Spleen (tissue), 11 donors: ENCODE results near the gene LPP. TPM values are rescaled to one million over a fixed set of nuclear protein-coding genes. Genes with fewer than 3 reads are reported as not detected.

Experiments used
- DNase-seq: peaks from one replicate; pipeline ENCODE4 v3.0.0-alpha.2; 2020
- H3K27ac ChIP-seq, 8 donors: fragments of 200-600 bp; sonication (generic) in 7 of 8; 1 replicate in 4 of 8; 2 replicates in 4 of 8; pipeline versions ENCODE4 v1.5.0 to v1.8.0; 2016 to 2021; ENCODE audit warnings: inconsistent platforms in 4 of 8, mild to moderate bottlenecking in 4 of 8, moderate library complexity in 1 of 8
- H3K27me3 ChIP-seq, 7 donors: fragments of 200-600 bp; sonication (generic) in 6 of 7; replicated peaks in 1 of 7; 1 replicate in 4 of 7; 2 replicates in 3 of 7; pipeline versions ENCODE4 v1.5.0 to v1.8.0; 2016 to 2021; ENCODE audit warnings: inconsistent platforms in 3 of 7, mild to moderate bottlenecking in 1 of 7
- H3K36me3 ChIP-seq, 6 donors: fragments of 200-600 bp; sonication (generic) in 5 of 6; 1 replicate in 4 of 6; 2 replicates in 2 of 6; pipeline versions ENCODE4 v1.5.0 to v1.8.0; 2016 to 2021; ENCODE audit warnings: inconsistent platforms in 2 of 6
- H3K4me1 ChIP-seq, 6 donors: fragments of 200-600 bp; sonication (generic) in 5 of 6; 1 replicate in 3 of 6; 2 replicates in 3 of 6; pipeline versions ENCODE4 v1.5.0 to v1.8.0; 2016 to 2021; ENCODE audit warnings: inconsistent platforms in 3 of 6
- H3K4me3 ChIP-seq, 8 donors: fragments of 200-600 bp; sonication (generic) in 7 of 8; 1 replicate in 4 of 8; 2 replicates in 4 of 8; pipeline versions ENCODE4 v1.5.0 to v1.8.0; 2016 to 2021; ENCODE audit warnings: inconsistent platforms in 4 of 8, mild to moderate bottlenecking in 4 of 8, moderate library complexity in 2 of 8
- H3K9me3 ChIP-seq, 8 donors: fragments of 200-600 bp; sonication (generic) in 7 of 8; 1 replicate in 4 of 8; 2 replicates in 4 of 8; pipeline versions ENCODE4 v1.5.0 to v1.8.0; 2016 to 2021; ENCODE audit warnings: inconsistent platforms in 4 of 8
- POLR2A ChIP-seq, 3 donors: fragments of 450-650 bp; IDR thresholded peaks; one replicate each; pipeline ENCODE4 v1.5.1; 2017; ENCODE audit warnings: antibody characterized with exemption in 3 of 3, mild to moderate bottlenecking in 1 of 3
- POLR2AphosphoS5 ChIP-seq, 3 donors: sonication (generic); formaldehyde crosslinking; IDR thresholded peaks; one replicate each; pipeline ENCODE4 v1.5.1; 2017; ENCODE audit warnings: antibody characterized with exemption in 3 of 3
- WGBS, 5 donors: extraction: QIAGEN DNeasy Blood & Tissue Kit in 3 of 5; methylation state at CpG; one replicate each; pipeline versions ENCODE4 v1.1.5 to v1.1.7; 2013 to 2018; 5-methylcytosine and 5-hydroxymethylcytosine counted together
- intact Hi-C: fragments of 100-400 bp; cut with DNase I; formaldehyde crosslinking; loops from one replicate; pipeline ENCODE4 v1.15.0; 2023; ENCODE audit warnings: low total_unique reads
- polyA plus RNA-seq, 3 donors: library from polyadenylated mRNA; stranded (reverse); fragments of 200-250 nt; gene quantifications; one replicate each; pipeline ENCODE4 v1.2.1, GENCODE V29; 2013
- total RNA-seq, 7 donors: library from RNA; depleted of rRNA in 3 of 7; stranded (reverse); fragments of >200 nt in 3 of 7; fragmentation: NEBNext Ultra II Directional in 4 of 7; extraction: Animal tissue kit (Norgen Biotek cat#: 25700) in 4 of 7; gene quantifications; one replicate each; pipeline versions ENCODE4 v1.1.0 to v1.2.1, GENCODE V29; 2016 to 2021
- TF ChIP-seq, protein P1 (sequence below), 11 experiments: fragments of 200-600 bp in 7 of 11; fragments of 450-650 bp in 4 of 11; sonication (generic) in 4 of 11; IDR thresholded peaks in 8 of 11; conservative IDR thresholded peaks in 3 of 11; 1 replicate in 7 of 11; 2 replicates in 4 of 11; pipeline versions ENCODE4 v1.4.0 to v1.8.0; 2016 to 2021; ENCODE audit warnings: antibody characterized with exemption in 11 of 11, inconsistent platforms in 4 of 11, mild to moderate bottlenecking in 1 of 11
- donor health status: healthy with polysubstance abuse.
- donor health status: DM: no; HTN: no; CAD: no; lungs with moderate emphysema.
- donor health status: DM: no; HTN: no; CAD: no.
- donor health status: Bipolar disorder and iron deficiency.
- donor health status: healthy.
- donor health status: DM: no; HTN: no; CAD: no.
- donor health status: DM: yes; HTN: yes; CAD: no.

The LPP gene
- total and polyA plus RNA-seq, 10 donors: 2.4 to 270 (median 156) TPM

DNA sequence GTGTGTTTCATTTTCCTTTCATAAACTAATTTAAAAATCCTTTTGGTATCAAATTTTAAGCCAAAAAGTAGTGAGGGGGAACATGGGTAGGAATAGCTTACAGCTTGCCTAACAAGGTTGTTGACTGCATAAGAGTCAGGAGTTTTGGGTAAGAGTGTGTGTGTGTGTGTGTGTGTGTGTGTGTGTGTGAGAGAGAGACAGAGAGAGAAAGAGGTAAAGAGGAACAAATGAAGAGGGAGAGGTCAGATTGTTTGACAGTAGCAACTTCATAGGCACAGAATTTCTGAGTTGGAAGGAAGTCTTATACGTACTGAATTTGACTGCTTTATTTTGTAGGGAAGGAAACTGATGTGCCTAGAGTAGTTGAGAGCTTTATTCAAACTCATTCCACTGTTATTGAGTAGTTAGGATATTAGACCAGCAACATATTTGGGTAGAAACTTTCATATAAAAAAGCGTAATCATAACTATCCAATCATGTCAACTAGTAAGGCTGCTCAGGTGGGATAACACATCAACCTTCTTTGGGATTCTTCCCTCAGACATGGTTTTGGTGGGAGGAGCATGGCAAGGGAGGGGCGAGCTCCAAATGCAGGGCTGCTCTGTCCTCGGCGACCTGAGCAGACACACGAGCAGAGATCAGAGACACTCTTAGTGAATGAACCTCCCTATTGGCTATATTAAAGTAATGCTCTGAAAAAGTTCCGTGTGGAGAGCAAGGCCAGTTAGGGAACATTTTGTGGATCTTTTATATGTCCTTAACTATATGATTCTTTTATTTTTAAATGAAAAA lies 86.4 kb downstream of the LPP start:
- no peak overlapping the region for H3K4me3 ChIP-seq
- H3K9me3 ChIP-seq: no peaks in the 10 kb centered on the region
- H3K27ac ChIP-seq: no peak overlapping the region
- 70 to 90% (median 85%) methylated on average over 7 of the region's 7 CpGs for WGBS, 5 donors
- no peaks in the 10 kb centered on the region for H3K36me3 ChIP-seq
- no peak for DNase-seq
- intact Hi-C loops: no loop called here
- TF ChIP-seq POLR2AphosphoS5 (IDR thresholded peaks at IDR 0.05): no peak
- TF ChIP-seq POLR2A (IDR thresholded peaks at IDR 0.05): no peak
- TF ChIP-seq, protein P1, sequence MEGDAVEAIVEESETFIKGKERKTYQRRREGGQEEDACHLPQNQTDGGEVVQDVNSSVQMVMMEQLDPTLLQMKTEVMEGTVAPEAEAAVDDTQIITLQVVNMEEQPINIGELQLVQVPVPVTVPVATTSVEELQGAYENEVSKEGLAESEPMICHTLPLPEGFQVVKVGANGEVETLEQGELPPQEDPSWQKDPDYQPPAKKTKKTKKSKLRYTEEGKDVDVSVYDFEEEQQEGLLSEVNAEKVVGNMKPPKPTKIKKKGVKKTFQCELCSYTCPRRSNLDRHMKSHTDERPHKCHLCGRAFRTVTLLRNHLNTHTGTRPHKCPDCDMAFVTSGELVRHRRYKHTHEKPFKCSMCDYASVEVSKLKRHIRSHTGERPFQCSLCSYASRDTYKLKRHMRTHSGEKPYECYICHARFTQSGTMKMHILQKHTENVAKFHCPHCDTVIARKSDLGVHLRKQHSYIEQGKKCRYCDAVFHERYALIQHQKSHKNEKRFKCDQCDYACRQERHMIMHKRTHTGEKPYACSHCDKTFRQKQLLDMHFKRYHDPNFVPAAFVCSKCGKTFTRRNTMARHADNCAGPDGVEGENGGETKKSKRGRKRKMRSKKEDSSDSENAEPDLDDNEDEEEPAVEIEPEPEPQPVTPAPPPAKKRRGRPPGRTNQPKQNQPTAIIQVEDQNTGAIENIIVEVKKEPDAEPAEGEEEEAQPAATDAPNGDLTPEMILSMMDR (IDR thresholded peaks at IDR 0.05 in 8 of 11, conservative IDR thresholded peaks at IDR 0.05 in 3 of 11): no peak
- no peaks in the 10 kb centered on the region for H3K27me3 ChIP-seq
- peaks cover 11 to 97% (median 36%) of the 10 kb centered on the region in 6 donors for H3K4me1 ChIP-seq

DNA sequence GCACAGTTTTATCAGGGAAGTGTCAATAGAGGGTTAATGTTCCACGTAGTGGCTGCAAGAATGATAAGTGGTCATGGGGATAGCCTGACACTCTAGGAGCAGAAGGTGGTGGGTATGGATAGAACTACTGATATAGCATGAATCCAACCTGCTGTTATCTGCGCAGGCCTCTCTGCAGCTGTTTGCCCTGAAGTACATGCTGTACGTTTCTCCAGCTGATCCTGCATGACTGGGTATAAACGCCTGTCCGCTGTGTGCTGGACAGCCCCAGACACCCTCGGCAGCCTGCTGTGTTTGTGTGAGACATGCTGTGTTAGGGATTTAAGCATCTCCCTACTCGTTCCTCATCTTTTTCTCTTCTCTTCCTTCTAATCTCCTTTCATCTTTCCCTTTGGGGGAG lies 87.1 kb downstream of the LPP start:
- Histone ChIP-seq H3K27ac (no peak overlapping the region), H3K9me3 (no peaks in the 10 kb centered on the region), H3K4me3 (no peak overlapping the region), H3K27me3 (no peaks in the 10 kb centered on the region), H3K36me3 (no peaks in the 10 kb centered on the region), H3K4me1 (peaks cover 11 to 96% (median 34%) of the 10 kb centered on the region in 6 donors)
- peak in 1 of 3 donors; percentile 24 for TF ChIP-seq POLR2AphosphoS5 (IDR thresholded peaks at IDR 0.05)
- no peak for TF ChIP-seq POLR2A (IDR thresholded peaks at IDR 0.05)
- TF ChIP-seq, protein P1 (IDR thresholded peaks at IDR 0.05 in 8 of 11, conservative IDR thresholded peaks at IDR 0.05 in 3 of 11): no peak
- WGBS, 5 donors: 70 to 83% (median 80%) methylated on average over 7 of the region's 7 CpGs
- intact Hi-C loops: no loop called here
- DNase-seq: no peak

DNA sequence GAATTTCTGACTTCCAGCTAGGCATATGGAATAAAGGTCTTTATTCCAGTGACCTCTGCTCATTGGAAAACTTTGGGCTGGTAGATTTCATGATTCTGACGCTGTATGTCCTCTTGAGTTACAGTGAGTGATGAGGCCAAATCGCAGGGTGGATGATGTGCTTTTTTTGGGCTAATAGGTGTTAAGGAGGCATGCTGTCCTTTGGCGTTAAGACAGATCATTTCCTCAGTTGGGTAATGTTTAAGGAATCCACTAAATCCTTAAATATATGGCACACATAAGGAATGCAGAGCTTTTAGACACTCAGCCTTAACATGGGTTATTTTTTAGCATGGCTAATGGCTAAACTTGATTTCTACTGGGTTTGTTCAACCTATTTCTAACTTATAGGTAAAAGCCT lies 87.9 kb downstream of the LPP start:
- no peak for DNase-seq
- TF ChIP-seq POLR2A (IDR thresholded peaks at IDR 0.05) (no peak), POLR2AphosphoS5 (IDR thresholded peaks at IDR 0.05) (no peak)
- TF ChIP-seq, protein P1 (IDR thresholded peaks at IDR 0.05 in 8 of 11, conservative IDR thresholded peaks at IDR 0.05 in 3 of 11): no peak
- Histone ChIP-seq H3K27me3 (no peaks in the 10 kb centered on the region), H3K4me3 (no peak overlapping the region), H3K36me3 (no peaks in the 10 kb centered on the region), H3K9me3 (no peaks in the 10 kb centered on the region), H3K4me1 (peaks cover 11 to 88% (median 34%) of the 10 kb centered on the region in 6 donors), H3K27ac (peak overlapping the region in 4 of 8 donors; percentile 22 to 41 (median 34))
- intact Hi-C loops: no loop called here
- 80 to 87% (median 87%) methylated on average over 3 of the region's 3 CpGs for WGBS, 5 donors

DNA sequence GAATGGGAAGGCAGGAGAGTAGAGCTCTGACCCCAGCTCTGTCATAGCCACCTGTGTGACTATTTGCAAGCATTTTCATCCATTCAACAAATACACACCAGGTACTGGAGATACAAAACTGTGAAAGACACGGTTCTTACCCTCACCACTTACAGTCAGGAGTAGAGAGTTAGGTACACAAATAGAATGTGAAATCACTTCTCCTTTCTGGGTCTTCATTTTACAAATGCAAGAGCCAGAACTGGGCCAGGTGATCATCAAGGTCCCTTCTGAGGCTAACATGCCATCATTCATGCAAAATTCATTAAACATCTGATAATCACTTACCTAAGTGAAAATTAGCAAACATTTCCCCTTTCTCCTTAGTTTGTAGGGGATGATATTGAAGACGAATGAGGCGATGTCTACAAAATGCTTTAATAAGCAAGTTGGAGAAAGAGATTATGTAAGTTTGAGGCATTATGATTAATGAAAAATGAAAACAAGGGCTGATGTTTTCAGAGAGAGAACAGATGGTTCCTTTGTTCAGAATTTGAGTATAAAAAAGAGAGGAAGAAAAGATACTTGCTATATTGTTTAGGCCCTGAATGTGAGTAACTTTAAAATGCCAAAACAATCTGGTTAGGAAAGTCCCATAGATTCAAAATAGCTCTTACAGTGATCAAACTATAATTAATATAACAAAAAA lies 88.6 kb downstream of the LPP start:
- Histone ChIP-seq H3K36me3 (no peaks in the 10 kb centered on the region), H3K9me3 (no peaks in the 10 kb centered on the region), H3K4me1 (peaks cover 11 to 82% (median 31%) of the 10 kb centered on the region in 6 donors), H3K27ac (peak overlapping the region in 6 of 8 donors; percentile 2 to 41 (median 28)), H3K27me3 (no peaks in the 10 kb centered on the region), H3K4me3 (no peak overlapping the region)
- intact Hi-C loops: no loop called here
- no peak for DNase-seq
- TF ChIP-seq, protein P1 (IDR thresholded peaks at IDR 0.05 in 8 of 11, conservative IDR thresholded peaks at IDR 0.05 in 3 of 11): no peak
- TF ChIP-seq POLR2A (IDR thresholded peaks at IDR 0.05): no peak
- no peak for TF ChIP-seq POLR2AphosphoS5 (IDR thresholded peaks at IDR 0.05)
- WGBS, 5 donors: 60 to 77% (median 70%) methylated on average over 3 of the region's 3 CpGs
